Measurements from ENCODE around the gene SPG11. TPM values are rescaled to one million over a fixed set of nuclear protein-coding genes. Genes with fewer than 3 reads are reported as not detected.

Gene SPG11
- total RNA-seq, 1 donor from 2014 or later = 63.3 TPM

DNA sequence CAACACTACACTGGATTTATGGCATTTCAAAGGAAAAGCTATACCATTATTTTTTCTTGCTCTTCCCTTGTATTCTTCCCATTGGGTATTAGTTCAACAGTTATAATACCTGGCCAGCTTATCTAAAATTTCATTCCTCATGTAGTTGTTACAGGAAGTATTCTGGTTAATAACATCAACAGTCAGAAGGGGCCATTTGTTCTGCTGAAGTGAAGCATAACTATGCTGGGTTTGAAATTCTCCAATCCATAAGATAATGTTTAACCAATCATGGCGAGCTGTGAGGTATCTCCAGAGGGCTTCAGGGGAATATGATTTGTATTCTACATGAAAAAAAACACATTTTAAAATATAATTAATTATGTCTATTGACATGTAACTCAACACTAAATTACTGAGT lies 43.4 kb downstream of the SPG11 start:
- H3K4me3 ChIP-seq (ENCODE audit: low read depth, low read length) = no peak overlapping the region
- no peaks in the 10 kb centered on the region for H3K36me3 ChIP-seq (ENCODE audit: control insufficient read depth, insufficient read depth, low read length)
- H3K27me3 ChIP-seq (ENCODE audit: control insufficient read depth, insufficient read depth, low read length) = no peaks in the 10 kb centered on the region
- TF ChIP-seq, protein P1, sequence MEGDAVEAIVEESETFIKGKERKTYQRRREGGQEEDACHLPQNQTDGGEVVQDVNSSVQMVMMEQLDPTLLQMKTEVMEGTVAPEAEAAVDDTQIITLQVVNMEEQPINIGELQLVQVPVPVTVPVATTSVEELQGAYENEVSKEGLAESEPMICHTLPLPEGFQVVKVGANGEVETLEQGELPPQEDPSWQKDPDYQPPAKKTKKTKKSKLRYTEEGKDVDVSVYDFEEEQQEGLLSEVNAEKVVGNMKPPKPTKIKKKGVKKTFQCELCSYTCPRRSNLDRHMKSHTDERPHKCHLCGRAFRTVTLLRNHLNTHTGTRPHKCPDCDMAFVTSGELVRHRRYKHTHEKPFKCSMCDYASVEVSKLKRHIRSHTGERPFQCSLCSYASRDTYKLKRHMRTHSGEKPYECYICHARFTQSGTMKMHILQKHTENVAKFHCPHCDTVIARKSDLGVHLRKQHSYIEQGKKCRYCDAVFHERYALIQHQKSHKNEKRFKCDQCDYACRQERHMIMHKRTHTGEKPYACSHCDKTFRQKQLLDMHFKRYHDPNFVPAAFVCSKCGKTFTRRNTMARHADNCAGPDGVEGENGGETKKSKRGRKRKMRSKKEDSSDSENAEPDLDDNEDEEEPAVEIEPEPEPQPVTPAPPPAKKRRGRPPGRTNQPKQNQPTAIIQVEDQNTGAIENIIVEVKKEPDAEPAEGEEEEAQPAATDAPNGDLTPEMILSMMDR (IDR thresholded peaks at IDR 0.05; ENCODE audit: insufficient read depth, low read length, poor library complexity, severe bottlenecking) = no peak
- no peak for DNase-seq (ENCODE audit: low read depth)

DNA sequence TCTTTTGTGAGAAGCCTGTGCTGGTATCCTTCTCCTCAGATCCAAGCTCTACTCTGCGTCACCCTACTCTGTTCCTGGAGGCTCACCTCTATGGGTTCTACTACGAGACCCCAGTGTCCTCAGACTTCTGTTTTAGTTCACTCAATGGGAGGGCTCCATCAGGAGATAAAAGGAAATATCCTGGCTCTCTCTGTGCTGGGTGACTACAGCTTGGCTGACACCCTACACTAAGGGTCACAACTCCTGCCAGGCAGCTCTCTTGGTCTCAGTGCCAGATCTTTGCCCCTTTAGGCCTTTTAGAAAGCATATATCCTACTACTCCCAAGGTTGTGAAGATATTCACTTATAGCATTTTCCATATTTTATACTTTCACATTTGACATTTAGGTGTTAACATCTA lies 46.5 kb downstream of the SPG11 start:
- DNase-seq (ENCODE audit: low read depth) = no peak
- Histone ChIP-seq H3K4me3 (ENCODE audit: low read depth, low read length) (no peak overlapping the region), H3K36me3 (ENCODE audit: control insufficient read depth, insufficient read depth, low read length) (no peaks in the 10 kb centered on the region), H3K27me3 (ENCODE audit: control insufficient read depth, insufficient read depth, low read length) (no peaks in the 10 kb centered on the region)
- TF ChIP-seq, protein P1 (IDR thresholded peaks at IDR 0.05; ENCODE audit: insufficient read depth, low read length, poor library complexity, severe bottlenecking) = no peak

DNA sequence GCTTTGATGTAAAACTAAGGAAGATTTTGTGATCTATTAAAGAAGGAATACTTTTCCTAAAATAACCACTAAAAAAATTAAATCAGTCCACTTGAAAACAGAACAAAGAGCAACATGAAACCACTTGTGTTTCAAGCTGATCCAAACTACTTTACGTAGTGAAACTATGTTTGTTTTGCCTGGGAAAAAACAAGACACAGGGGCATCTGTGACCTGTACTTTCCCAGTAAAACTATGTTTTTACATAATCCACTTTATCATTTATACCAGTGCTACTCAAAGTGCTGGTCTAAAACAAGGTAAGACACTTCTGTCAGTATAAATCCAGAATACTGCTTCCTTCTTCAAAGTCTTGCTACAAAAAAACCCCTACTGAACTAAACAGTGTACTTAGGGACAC lies 56.7 kb downstream of the SPG11 start:
- no peak for DNase-seq (ENCODE audit: low read depth)
- TF ChIP-seq, protein P1 (IDR thresholded peaks at IDR 0.05; ENCODE audit: insufficient read depth, low read length, poor library complexity, severe bottlenecking) = no peak
- Histone ChIP-seq H3K4me3 (ENCODE audit: low read depth, low read length) (no peak overlapping the region), H3K27me3 (ENCODE audit: control insufficient read depth, insufficient read depth, low read length) (no peaks in the 10 kb centered on the region), H3K36me3 (ENCODE audit: control insufficient read depth, insufficient read depth, low read length) (no peaks in the 10 kb centered on the region)

DNA sequence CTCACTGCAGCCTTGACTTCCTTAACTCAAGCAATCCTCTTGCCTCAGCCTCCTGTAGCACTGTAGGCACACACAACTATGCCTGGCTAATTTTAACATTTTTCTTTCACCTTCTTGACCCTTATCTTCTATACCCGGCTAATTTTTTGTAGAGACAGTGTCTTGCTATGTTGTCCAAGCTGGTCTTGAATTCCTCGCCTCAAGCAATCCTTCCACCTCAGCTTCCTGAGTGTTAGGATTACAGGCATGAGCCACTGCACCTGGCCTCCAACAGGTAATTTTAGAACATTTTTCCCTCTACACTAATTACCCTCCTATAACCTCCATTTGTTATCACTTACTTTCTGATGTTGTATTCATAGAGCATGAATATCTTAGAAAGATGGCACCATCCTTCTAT lies 60.3 kb downstream of the SPG11 start:
- no peaks in the 10 kb centered on the region for H3K36me3 ChIP-seq (ENCODE audit: control insufficient read depth, insufficient read depth, low read length)
- TF ChIP-seq, protein P1 (IDR thresholded peaks at IDR 0.05; ENCODE audit: insufficient read depth, low read length, poor library complexity, severe bottlenecking) = no peak
- no peak for DNase-seq (ENCODE audit: low read depth)

DNA sequence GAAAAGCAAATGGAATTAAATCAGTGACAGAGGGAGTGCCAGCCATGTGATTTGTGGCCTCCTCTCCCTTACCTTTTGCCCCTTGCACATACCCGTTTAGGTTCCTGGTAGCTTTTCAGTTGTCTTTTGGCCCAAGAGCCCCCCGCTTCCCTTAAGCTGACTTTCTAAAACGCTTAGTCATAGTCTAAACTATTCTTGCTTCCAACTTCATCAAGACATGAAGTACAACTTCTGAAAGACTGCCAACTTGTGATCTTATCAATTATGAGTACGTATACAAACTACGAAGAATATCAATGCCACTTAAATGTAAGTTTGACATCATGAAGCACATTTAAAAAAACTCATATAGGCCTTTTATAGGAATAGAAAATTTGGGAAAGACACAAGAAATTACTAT lies 64.6 kb downstream of the SPG11 start:
- H3K36me3 ChIP-seq (ENCODE audit: control insufficient read depth, insufficient read depth, low read length) = no peaks in the 10 kb centered on the region

More for the DNA sequence above, 60.3 kb downstream of the SPG11 start:
- Histone ChIP-seq H3K4me3 (ENCODE audit: low read depth, low read length) (no peak overlapping the region), H3K27me3 (ENCODE audit: control insufficient read depth, insufficient read depth, low read length) (no peaks in the 10 kb centered on the region)

DNA sequence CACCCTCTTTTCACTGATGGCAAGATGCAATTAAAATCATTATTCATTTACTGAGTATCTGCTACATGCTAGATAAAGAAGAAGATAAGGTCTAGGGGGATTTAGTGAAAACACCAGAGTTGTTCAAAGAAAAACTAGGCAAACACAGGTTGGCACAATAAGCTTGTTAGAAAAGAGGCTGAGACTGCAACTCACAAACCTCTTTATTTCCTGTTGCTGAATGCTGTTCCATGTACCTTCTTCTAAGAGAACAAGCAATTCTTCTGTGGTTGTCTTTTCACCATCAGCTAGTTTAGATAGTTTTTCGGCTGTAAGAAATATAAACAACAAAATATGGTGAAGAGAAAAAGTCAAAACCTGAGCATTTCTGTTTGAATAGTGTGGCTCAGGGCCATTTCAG lies 65.4 kb downstream of the SPG11 start:
- TF ChIP-seq, protein P1 (IDR thresholded peaks at IDR 0.05; ENCODE audit: insufficient read depth, low read length, poor library complexity, severe bottlenecking) = no peak
- H3K36me3 ChIP-seq (ENCODE audit: control insufficient read depth, insufficient read depth, low read length) = no peaks in the 10 kb centered on the region

More for the DNA sequence above, 64.6 kb downstream of the SPG11 start:
- no peak for DNase-seq (ENCODE audit: low read depth)
- Histone ChIP-seq H3K27me3 (ENCODE audit: control insufficient read depth, insufficient read depth, low read length) (no peaks in the 10 kb centered on the region), H3K4me3 (ENCODE audit: low read depth, low read length) (no peak overlapping the region)
- TF ChIP-seq, protein P1 (IDR thresholded peaks at IDR 0.05; ENCODE audit: insufficient read depth, low read length, poor library complexity, severe bottlenecking) = no peak

More for the DNA sequence above, 65.4 kb downstream of the SPG11 start:
- Histone ChIP-seq H3K27me3 (ENCODE audit: control insufficient read depth, insufficient read depth, low read length) (no peaks in the 10 kb centered on the region), H3K4me3 (ENCODE audit: low read depth, low read length) (no peak overlapping the region)
- no peak for DNase-seq (ENCODE audit: low read depth)

Measured in kidney epithelial cell (primary cell).